Transverse colon (tissue), 4 donors: Measurements from ENCODE around the gene LYPD3.

ENCODE experiments used
- EP300 ChIP-seq: sonication (generic); formaldehyde crosslinking; IDR thresholded peaks from one replicate; pipeline ENCODE4 v1.6.1; 2017; ENCODE audit warnings: antibody characterized with exemption, low read depth
- POLR2A ChIP-seq: fragments of 450-650 bp; IDR thresholded peaks from one replicate; pipeline ENCODE4 v1.6.1; 2016; ENCODE audit warnings: antibody characterized with exemption, mild to moderate bottlenecking, moderate library complexity
- POLR2AphosphoS5 ChIP-seq, 3 donors: sonication (generic); formaldehyde crosslinking; IDR thresholded peaks; one replicate each; pipeline ENCODE4 v1.6.1; 2016; ENCODE audit warnings: antibody characterized with exemption in 3 of 3
- TF ChIP-seq, protein P1 (sequence below), 5 experiments: fragments of 200-600 bp in 3 of 5; fragments of 450-650 bp in 2 of 5; sonication (generic) in 3 of 5; IDR thresholded peaks; 1 replicate in 2 of 5; 2 replicates in 3 of 5; pipeline ENCODE4 v1.5.1; 2016 to 2017; ENCODE audit warnings: antibody characterized with exemption in 5 of 5, inconsistent platforms in 3 of 5, mild to moderate bottlenecking in 2 of 5, moderate library complexity in 1 of 5

DNA sequence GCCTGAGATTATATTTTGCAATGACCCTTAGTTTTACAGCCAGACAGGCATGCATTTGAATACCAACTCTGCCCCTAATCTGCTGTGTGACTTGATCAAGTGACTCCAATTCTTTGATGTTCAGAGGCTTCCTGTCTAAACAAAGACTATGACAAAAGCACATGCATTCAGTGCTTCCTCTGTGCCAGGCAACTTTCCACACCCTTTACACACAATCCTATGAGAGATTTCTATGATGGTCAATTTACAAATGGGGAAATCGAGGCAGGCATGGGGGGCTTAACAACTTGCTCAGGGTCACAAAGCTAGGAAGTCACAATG lies 3.7 kb upstream of the LYPD3 start:
- TF ChIP-seq POLR2A (no peak), POLR2AphosphoS5 (IDR thresholded peaks at IDR 0.05) (no peak), EP300 (no peak)
- TF ChIP-seq, protein P1, sequence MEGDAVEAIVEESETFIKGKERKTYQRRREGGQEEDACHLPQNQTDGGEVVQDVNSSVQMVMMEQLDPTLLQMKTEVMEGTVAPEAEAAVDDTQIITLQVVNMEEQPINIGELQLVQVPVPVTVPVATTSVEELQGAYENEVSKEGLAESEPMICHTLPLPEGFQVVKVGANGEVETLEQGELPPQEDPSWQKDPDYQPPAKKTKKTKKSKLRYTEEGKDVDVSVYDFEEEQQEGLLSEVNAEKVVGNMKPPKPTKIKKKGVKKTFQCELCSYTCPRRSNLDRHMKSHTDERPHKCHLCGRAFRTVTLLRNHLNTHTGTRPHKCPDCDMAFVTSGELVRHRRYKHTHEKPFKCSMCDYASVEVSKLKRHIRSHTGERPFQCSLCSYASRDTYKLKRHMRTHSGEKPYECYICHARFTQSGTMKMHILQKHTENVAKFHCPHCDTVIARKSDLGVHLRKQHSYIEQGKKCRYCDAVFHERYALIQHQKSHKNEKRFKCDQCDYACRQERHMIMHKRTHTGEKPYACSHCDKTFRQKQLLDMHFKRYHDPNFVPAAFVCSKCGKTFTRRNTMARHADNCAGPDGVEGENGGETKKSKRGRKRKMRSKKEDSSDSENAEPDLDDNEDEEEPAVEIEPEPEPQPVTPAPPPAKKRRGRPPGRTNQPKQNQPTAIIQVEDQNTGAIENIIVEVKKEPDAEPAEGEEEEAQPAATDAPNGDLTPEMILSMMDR (IDR thresholded peaks at IDR 0.05) = no peak
